ENCODE results near the gene CCDC182.

Gene CCDC182

GRCh38 chr17:57726838-57727237 is 18.3 kb downstream of the CCDC182 start:
- DNase-seq = no peak

DNA sequence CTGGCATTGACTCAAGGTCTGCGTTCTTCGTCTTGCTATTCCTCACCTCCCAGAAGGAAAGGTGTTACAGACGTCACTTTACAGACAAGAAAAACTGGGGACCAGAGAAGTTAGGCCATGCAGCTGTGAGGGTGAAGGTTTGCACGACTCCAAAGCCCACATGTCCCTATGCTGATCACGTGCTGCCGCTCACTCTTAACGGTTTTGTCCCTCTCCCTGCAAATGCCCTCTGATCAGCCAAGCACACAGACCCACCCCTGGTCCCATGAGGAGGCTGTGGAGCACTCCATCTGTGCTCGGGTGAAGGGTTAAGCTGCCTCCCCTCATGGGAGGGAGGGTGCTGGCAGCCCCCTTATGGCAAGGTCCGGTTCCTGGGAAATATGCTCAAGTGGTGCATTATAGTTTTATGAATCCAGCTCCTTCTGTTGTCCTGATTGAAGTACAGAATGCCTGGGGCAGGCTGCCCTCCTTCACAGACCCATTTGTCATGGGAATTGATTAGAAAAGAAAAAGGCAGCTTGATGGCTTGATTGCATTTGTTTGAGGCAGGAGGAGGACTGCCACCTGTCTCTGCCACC is 18.8 kb downstream of the CCDC182 start:
- DNase-seq = peak; percentile 82

GRCh38 chr17:57724729-57725125 is 20.4 kb downstream of the CCDC182 start:
- no peak for DNase-seq

- peak; percentile 66 for DNase-seq
These were observed 20.9 kb downstream of the CCDC182 start for GRCh38 chr17:57724026-57724728.

DNA sequence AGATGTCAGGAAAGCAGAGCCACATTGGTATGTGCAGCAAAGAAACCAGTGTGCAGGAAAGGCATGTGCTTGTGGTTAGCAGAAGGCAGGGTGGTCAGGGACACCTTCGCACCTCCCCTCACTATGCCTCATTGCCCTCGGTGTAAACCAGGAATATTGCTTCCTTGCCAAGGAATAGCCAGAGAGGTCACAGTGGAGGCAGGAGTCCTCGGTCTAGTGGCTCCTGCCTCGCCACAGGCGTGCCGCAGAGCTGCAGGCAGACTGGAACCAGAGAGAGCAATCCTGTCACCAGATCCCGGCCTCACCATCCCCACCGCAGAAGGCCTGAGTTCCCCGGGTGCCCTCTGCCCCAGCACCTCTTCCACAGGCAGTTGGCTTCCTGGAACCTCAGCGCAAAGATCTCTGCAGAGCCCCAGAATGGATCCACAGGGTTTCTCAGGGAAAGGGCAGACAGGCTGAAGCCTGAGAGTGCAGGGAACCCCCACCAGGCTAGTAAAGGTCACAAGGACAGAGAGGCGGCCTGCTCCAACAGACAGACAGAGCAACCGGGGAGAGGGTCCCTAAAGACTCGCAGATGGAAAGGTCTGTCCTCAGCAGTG is 21.6 kb downstream of the CCDC182 start:
- no peak for DNase-seq

DNA sequence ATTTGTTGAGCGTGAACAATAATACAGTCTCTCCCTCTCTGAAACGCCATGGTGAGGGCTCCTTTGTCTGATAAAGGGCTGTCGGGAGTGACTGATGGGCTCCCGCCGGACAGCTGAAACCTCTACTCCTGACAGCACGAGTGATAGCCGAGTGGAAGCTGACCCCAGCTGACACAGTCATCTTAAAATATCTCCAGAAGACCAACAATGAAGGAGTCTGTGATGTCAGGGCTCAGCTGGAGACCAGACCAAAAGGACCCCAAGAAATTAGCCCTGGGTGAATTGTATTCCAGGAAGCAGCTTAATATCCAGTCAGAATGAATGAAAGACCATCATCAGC is 22.4 kb downstream of the CCDC182 start:
- DNase-seq = no peak

DNA sequence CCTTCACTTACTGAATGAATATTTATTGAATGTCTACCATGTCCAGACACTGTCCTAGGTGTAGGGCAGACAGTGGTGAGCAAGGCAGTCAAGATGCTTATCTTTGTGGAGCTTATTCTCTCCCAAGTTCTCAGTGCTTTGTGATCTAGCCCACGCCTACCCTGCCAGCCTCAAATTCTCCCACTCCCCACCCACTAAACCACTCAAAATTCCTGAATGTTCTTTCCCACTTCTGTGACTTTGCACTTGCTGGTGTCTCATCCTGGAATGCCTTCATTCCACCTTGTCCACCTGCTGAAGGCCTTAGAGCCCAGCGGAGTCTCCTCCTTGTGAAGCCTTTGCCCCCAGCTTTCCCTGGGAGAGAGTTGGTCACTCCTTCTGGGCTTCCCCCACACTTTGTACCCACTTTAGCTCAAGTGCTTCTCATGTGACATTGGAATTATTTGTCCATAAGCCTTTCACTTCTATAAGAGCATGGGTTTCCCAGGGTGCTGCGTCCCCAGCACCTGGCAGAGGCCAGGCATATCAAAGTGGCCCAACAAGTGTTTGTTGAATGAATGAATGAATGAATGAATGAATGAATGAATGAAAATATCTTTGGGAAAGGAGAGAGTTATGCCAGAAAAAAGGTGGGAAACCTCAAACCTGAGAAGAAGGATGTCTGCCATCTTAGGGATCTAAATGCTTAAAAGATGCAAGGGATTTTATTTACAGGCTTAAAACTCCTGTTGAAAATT is 23.0 kb downstream of the CCDC182 start:
- no peak for DNase-seq

- no peak for DNase-seq
These were observed 24.6 kb downstream of the CCDC182 start for GRCh38 chr17:57720386-57721035.

GRCh38 chr17:57718878-57719277 is 26.2 kb downstream of the CCDC182 start:
- DNase-seq = no peak

DNA sequence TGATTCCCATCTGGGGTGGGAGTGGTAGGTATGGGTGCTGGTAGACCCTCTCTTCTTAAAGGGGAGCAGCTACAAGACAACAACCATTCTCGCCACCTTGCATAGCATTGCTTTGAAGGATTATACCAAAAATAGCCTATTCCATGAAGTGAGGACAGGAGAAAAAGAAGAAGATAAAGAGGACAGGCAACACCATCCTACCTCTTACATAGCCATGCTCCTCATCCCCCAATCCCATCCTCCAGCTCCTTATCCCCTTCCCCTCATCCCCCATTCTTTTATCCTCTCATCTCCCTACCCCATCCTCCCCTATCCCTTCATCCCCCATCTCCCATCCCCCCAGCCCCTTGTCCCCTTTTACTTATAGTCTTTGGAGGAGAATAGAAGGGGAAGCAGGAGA is 29.1 kb downstream of the CCDC182 start:
- no peak for DNase-seq

GRCh38 chr17:57714665-57715180 is 30.4 kb downstream of the CCDC182 start:
- peak; percentile 25 for DNase-seq

- no peak for DNase-seq
These were observed 32.0 kb downstream of the CCDC182 start for GRCh38 chr17:57713140-57713539.

DNA sequence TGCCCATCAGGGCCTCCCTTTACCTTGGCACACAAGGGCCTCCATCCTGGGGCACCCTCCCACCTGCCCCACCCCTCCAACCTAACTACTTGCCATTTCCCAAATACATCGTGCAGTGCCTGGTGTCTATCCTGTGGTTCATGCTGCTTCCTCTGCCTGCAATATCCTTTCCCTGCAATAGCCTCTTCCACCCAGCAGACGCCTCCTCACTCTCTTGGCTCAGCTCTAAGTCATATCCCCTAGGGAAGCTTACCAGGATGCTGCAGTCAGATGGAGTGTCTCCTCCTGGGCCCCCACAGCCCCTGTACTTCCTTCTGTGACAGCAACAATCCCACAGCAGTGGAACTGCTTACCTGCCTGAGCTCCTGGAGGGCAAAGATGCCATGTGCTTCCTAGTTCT is 36.7 kb downstream of the CCDC182 start:
- peak; percentile 71 for DNase-seq

DNA sequence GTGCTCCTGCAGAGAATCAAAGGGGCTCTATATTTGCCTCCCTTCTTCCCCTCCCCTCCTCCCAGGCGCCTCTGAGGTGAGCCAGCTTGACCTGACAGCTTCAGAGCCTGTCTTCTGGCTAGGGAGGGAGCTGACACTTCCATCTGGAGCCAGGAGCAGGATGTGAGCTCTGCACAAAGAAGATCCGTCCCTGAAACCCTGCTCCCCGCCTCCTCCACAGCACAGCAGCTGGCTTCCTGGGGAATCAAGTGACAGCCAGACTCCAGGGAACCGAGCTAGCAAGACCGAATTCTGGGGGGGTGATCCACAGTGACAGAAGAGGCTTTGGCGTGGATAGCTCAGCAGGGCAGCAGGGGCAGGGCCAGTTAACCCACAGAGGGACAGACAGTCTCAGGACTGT is 37.2 kb downstream of the CCDC182 start:
- peak; percentile 90 for DNase-seq

DNA sequence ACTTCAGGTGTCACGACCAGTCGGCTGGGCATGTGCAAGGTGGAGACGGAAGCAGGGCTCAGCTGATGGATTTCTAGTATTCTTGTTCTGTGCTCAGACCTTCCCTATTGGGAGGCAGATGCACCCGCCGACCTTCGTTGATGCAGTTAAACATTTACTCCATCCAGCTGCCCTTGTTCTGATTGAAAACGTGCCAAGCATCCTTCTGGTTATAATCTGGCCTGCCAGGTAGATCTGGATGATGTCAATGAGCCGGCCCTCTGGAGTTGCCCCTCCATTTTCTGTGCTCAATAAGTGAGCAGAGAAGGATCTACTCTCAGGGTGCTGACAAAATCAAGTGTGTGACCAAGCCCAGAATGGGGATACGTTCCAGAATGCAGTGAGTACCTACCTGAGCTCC is 38.3 kb downstream of the CCDC182 start:
- DNase-seq = peak; percentile 19

- no peak for DNase-seq
These were observed 39.0 kb downstream of the CCDC182 start for GRCh38 chr17:57705921-57706695.

- DNase-seq = no peak
These were observed 40.7 kb downstream of the CCDC182 start for GRCh38 chr17:57704448-57704847.

GRCh38 chr17:57703273-57703672 is 41.8 kb downstream of the CCDC182 start:
- no peak for DNase-seq

GRCh38 chr17:57701124-57701523 is 44.0 kb downstream of the CCDC182 start:
- no peak for DNase-seq

GRCh38 chr17:57699751-57700219 is 45.3 kb downstream of the CCDC182 start:
- peak; percentile 48 for DNase-seq

GRCh38 chr17:57697891-57698711 is 47.0 kb downstream of the CCDC182 start:
- DNase-seq = peak; percentile 21

Measured in eye (tissue), 1 donor.